Bronchial epithelial cell (primary cell): ENCODE measurements around the gene MRPL19. TPM values are rescaled to one million over a fixed set of nuclear protein-coding genes. Genes with fewer than 3 reads are reported as not detected.

ENCODE experiments used
- DNase-seq: peaks from one replicate; pipeline ENCODE4 v3.0.0-alpha.2; 2010; ENCODE audit warnings: low read depth
- FAIRE-seq: peaks from 2 replicates; lab custom pipeline; 2011; peaks lifted over from hg19 to GRCh38; lab: Jason Lieb, UNC
- H3K27me3 ChIP-seq: 2 replicates; pipeline ENCODE4 v1.5.1; 2011; ENCODE audit warnings: low read length; ENCODE audit not compliant: control insufficient read depth, insufficient read depth
- H3K36me3 ChIP-seq: 2 replicates; pipeline ENCODE4 v1.5.1; 2011; ENCODE audit warnings: low read length; ENCODE audit not compliant: control insufficient read depth, insufficient read depth
- H3K4me3 ChIP-seq: 2 replicates; pipeline ENCODE4 v1.5.1; 2011; ENCODE audit warnings: mild to moderate bottlenecking, low read depth, low read length, control low read depth
- CTCF ChIP-seq: IDR thresholded peaks from 2 replicates; pipeline ENCODE4 v1.5.1; 2011; ENCODE audit warnings: mild to moderate bottlenecking, moderate library complexity, low read length, control low read depth, inconsistent platforms; ENCODE audit not compliant: insufficient read depth, severe bottlenecking
- total RNA-seq: library from RNA; depleted of rRNA; stranded (reverse); fragments of >200 nt; gene quantifications from 2 replicates; pipeline ENCODE4 v1.2.1, GENCODE V29; 2014

MRPL19 gene
- 36.2 and 51.6 TPM in 2 replicates for total RNA-seq

- H3K27me3 ChIP-seq = no peaks in the 10 kb centered on the region
- H3K4me3 ChIP-seq = peak within 1 kb of the TSS; percentile 74
- TF ChIP-seq CTCF = no peak
- no peak for FAIRE-seq
- H3K36me3 ChIP-seq = peaks cover 6% of the 10 kb centered on the region
- peak; percentile 83 for DNase-seq
Observed at GRCh38 chr2:75646583-75647425, at the start of gene MRPL19. Gene MRPL19, plus strand, starts transcription at chr2:75646783. Its CDS starts 25 bp downstream, at chr2:75646808.

- DNase-seq (peak; percentile 52), FAIRE-seq (no peak)
- no peak for TF ChIP-seq CTCF
- H3K27me3 ChIP-seq = no peaks in the 10 kb centered on the region
- no peak overlapping the region for H3K4me3 ChIP-seq
- H3K36me3 ChIP-seq = no peaks in the 10 kb centered on the region
Observed at GRCh38 chr2:75596784-75597183, 49.8 kb upstream of the MRPL19 start.

- no peak for TF ChIP-seq CTCF
- Histone ChIP-seq H3K36me3 (no peaks in the 10 kb centered on the region), H3K27me3 (no peaks in the 10 kb centered on the region), H3K4me3 (no peak overlapping the region)
- FAIRE-seq = no peak
- DNase-seq = no peak
Observed at GRCh38 chr2:75597949-75598348, 48.6 kb upstream of the MRPL19 start.

GRCh38 chr2:75598589-75599155, 47.9 kb upstream of the MRPL19 start:
- no peak for DNase-seq
- no peak overlapping the region for H3K4me3 ChIP-seq
- FAIRE-seq = no peak
- H3K27me3 ChIP-seq = no peaks in the 10 kb centered on the region
- no peaks in the 10 kb centered on the region for H3K36me3 ChIP-seq
- no peak for TF ChIP-seq CTCF

GRCh38 chr2:75600461-75601011, 46.0 kb upstream of the MRPL19 start:
- no peak overlapping the region for H3K4me3 ChIP-seq
- FAIRE-seq = peak; percentile 89
- peak; percentile 98 for DNase-seq
- H3K36me3 ChIP-seq = no peaks in the 10 kb centered on the region
- H3K27me3 ChIP-seq = no peaks in the 10 kb centered on the region
- TF ChIP-seq CTCF = no peak
